Esophagus muscularis mucosa (tissue), 3 donors: Measurements from ENCODE around the gene CMBL.

Experiments
- POLR2AphosphoS5 ChIP-seq, 2 donors: sonication (generic); formaldehyde crosslinking; IDR thresholded peaks; one replicate each; pipeline ENCODE4 v1.6.1; 2017; ENCODE audit warnings: antibody characterized with exemption in 2 of 2
- TF ChIP-seq, protein P1 (sequence below), 3 experiments: fragments of 200-600 bp in 2 of 3; fragments of 450-650 bp in 1 of 3; sonication (generic) in 2 of 3; IDR thresholded peaks; one replicate each; pipeline ENCODE4 v1.5.1; 2017 to 2019; ENCODE audit warnings: antibody characterized with exemption in 3 of 3, mild to moderate bottlenecking in 2 of 3, moderate library complexity in 1 of 3

DNA sequence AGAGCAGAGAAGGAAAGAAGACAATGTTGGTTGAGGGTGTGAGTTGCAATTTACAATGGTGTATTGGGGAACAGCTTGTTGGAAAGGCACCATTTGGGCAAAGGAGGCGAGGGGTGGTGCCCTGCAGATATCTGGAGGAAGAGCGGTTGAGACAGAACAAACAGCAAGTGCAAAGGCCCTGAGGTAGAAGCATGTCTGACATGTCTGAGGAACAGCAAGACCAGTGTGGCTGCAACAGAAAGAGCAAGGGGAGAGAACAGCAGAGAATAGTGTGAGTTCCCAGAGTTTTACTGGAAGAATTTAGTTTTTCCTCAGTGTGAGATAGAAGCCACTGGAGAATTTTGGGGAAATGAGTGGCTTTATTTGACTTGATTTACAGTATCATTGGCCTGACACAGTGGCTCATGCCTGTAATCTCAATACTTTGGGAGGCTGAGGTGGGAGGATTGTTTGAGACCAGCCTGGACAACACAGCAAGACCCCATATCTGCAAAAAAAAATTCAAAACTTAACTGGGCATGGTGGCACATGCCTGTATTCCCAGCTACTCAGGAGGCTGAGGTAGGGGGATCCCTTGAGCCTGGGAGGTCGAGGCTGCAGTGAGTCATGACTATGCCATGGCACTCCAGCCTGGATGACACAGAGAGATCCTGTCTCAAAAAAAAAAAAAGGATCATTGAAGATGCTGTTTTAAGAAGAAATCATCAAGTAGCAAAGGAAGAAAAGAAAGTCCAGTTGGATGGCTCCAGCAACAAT is 13.6 kb downstream of the CMBL start:
- TF ChIP-seq, protein P1, sequence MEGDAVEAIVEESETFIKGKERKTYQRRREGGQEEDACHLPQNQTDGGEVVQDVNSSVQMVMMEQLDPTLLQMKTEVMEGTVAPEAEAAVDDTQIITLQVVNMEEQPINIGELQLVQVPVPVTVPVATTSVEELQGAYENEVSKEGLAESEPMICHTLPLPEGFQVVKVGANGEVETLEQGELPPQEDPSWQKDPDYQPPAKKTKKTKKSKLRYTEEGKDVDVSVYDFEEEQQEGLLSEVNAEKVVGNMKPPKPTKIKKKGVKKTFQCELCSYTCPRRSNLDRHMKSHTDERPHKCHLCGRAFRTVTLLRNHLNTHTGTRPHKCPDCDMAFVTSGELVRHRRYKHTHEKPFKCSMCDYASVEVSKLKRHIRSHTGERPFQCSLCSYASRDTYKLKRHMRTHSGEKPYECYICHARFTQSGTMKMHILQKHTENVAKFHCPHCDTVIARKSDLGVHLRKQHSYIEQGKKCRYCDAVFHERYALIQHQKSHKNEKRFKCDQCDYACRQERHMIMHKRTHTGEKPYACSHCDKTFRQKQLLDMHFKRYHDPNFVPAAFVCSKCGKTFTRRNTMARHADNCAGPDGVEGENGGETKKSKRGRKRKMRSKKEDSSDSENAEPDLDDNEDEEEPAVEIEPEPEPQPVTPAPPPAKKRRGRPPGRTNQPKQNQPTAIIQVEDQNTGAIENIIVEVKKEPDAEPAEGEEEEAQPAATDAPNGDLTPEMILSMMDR (IDR thresholded peaks at IDR 0.05) = no peak
- TF ChIP-seq POLR2AphosphoS5 (IDR thresholded peaks at IDR 0.05) = no peak
